ENCODE measurements around the gene HOXC9.
A peak's percentile ranks its signal among the peaks of the same experiment; 100 is the strongest.

Gene HOXC9

GRCh38 chr12:53965281-53966084 lies 34.5 kb upstream of the HOXC9 start:
- intact Hi-C loops (cut with DNase I; ENCODE audit: low total_unique reads): no loop called here

GRCh38 chr12:53966085-53966384 lies 33.9 kb upstream of the HOXC9 start:
- H3K4me3 ChIP-seq: peak overlapping the region; percentile 62 to 77
- no peaks in the 10 kb centered on the region for H3K36me3 ChIP-seq
- no peaks in the 10 kb centered on the region for H3K9me3 ChIP-seq
- H3K27me3 ChIP-seq: no peaks in the 10 kb centered on the region
- no peak for DNase-seq
- TF ChIP-seq CTCF (IDR thresholded peaks at IDR 0.05): no peak
- peak overlapping the region; percentile 94 to 95 for H3K27ac ChIP-seq
- peaks cover 0 to 62% (median 27%) of the 10 kb centered on the region in 4 donors for H3K4me1 ChIP-seq
- intact Hi-C loops (cut with DNase I; ENCODE audit: low total_unique reads): no loop called here

More at GRCh38 chr12:53965281-53966084, 34.5 kb upstream of the HOXC9 start:
- peak; percentile 88 to 91 for DNase-seq
- H3K4me3 ChIP-seq: peak overlapping the region; percentile 62 to 77
- H3K9me3 ChIP-seq: no peaks in the 10 kb centered on the region
- no peaks in the 10 kb centered on the region for H3K27me3 ChIP-seq
- TF ChIP-seq CTCF (IDR thresholded peaks at IDR 0.05): no peak
- H3K27ac ChIP-seq: peak overlapping the region; percentile 94 to 95
- H3K36me3 ChIP-seq: no peaks in the 10 kb centered on the region
- H3K4me1 ChIP-seq: peaks cover 0 to 65% (median 28%) of the 10 kb centered on the region in 4 donors

GRCh38 chr12:53966385-53967133 lies 33.4 kb upstream of the HOXC9 start:
- H3K9me3 ChIP-seq: no peaks in the 10 kb centered on the region
- TF ChIP-seq CTCF (IDR thresholded peaks at IDR 0.05): no peak
- peak overlapping the region; percentile 62 to 77 for H3K4me3 ChIP-seq
- peaks cover 0 to 59% (median 25%) of the 10 kb centered on the region in 4 donors for H3K4me1 ChIP-seq
- H3K27me3 ChIP-seq: no peaks in the 10 kb centered on the region
- H3K36me3 ChIP-seq: no peaks in the 10 kb centered on the region
- intact Hi-C loops (cut with DNase I; ENCODE audit: low total_unique reads): no loop called here
- peak in 1 of 2 donors; percentile 65 for DNase-seq
- peak overlapping the region; percentile 94 to 95 for H3K27ac ChIP-seq

GRCh38 chr12:53967421-53967925 lies 32.5 kb upstream of the HOXC9 start:
- Histone ChIP-seq H3K27ac (peak overlapping the region; percentile 94 to 95), H3K27me3 (no peaks in the 10 kb centered on the region), H3K9me3 (no peaks in the 10 kb centered on the region), H3K36me3 (no peaks in the 10 kb centered on the region), H3K4me3 (peak overlapping the region; percentile 62 to 77), H3K4me1 (peaks cover 0 to 56% (median 24%) of the 10 kb centered on the region in 4 donors)
- intact Hi-C loops (cut with DNase I; ENCODE audit: low total_unique reads): no loop called here
- no peak for DNase-seq
- TF ChIP-seq CTCF (IDR thresholded peaks at IDR 0.05): no peak

GRCh38 chr12:53968214-53969127 lies 31.5 kb upstream of the HOXC9 start:
- intact Hi-C loops (cut with DNase I; ENCODE audit: low total_unique reads): no loop called here
- H3K4me1 ChIP-seq: peaks cover 0 to 50% (median 21%) of the 10 kb centered on the region in 4 donors

More at GRCh38 chr12:53968214-53969127, 31.5 kb upstream of the HOXC9 start:
- no peak for TF ChIP-seq CTCF (IDR thresholded peaks at IDR 0.05)
- H3K9me3 ChIP-seq: no peaks in the 10 kb centered on the region
- H3K27ac ChIP-seq: peak overlapping the region; percentile 94 to 95
- H3K4me3 ChIP-seq: peak overlapping the region; percentile 62 to 77
- DNase-seq: no peak
- no peaks in the 10 kb centered on the region for H3K27me3 ChIP-seq
- no peaks in the 10 kb centered on the region for H3K36me3 ChIP-seq

Measured in tibial artery (tissue), 4 donors.